Natural killer cell (primary cell): Measurements from ENCODE around the gene DEAF1. TPM values are rescaled to one million over a fixed set of nuclear protein-coding genes. Genes with fewer than 3 reads are reported as not detected.

Source experiments
- ATAC-seq, 3 donors: fragments of 150-1000 bp in 2 of 3; fragments of 200-7000 bp in 1 of 3; cut with Tn5 transposase; 1 replicate in 1 of 3; 2 replicates in 2 of 3; pipeline ENCODE4 v1.10.0; 2021; ENCODE audit warnings: mild to moderate bottlenecking in 2 of 3, moderate library complexity in 2 of 3
- DNase-seq, 2 donors: peaks; one replicate each; pipeline versions ENCODE4 v3.0.0 to v3.0.0-alpha.2; 2013 to 2021; ENCODE audit warnings: mixed read lengths in 1 of 2
- H3K27ac ChIP-seq: one replicate; pipeline ENCODE4 v1.5.1; 2013; ENCODE audit warnings: mild to moderate bottlenecking, low read length
- H3K27me3 ChIP-seq: one replicate; pipeline ENCODE4 v1.6.1; 2013; ENCODE audit warnings: low read length; ENCODE audit not compliant: control insufficient read depth, insufficient read depth
- H3K36me3 ChIP-seq: one replicate; pipeline ENCODE4 v1.6.1; 2013; ENCODE audit warnings: low read length; ENCODE audit not compliant: control insufficient read depth, insufficient read depth
- H3K4me1 ChIP-seq: one replicate; pipeline ENCODE4 v1.6.1; 2013; ENCODE audit warnings: low read length; ENCODE audit not compliant: control insufficient read depth, insufficient read depth
- H3K4me3 ChIP-seq: one replicate; pipeline ENCODE4 v1.5.1; 2013; ENCODE audit warnings: low read length
- H3K9me3 ChIP-seq: one replicate; pipeline ENCODE4 v1.6.1; 2013; ENCODE audit warnings: low read length; ENCODE audit not compliant: control insufficient read depth, insufficient read depth
- H3K27ac Mint-ChIP-seq, 2 donors: one replicate each; pipeline ENCODE4 v1.8.0; 2022; ENCODE audit warnings: mild to moderate bottlenecking in 2 of 2, mixed read lengths in 2 of 2, moderate library complexity in 1 of 2
- H3K27me3 Mint-ChIP-seq, 2 donors: one replicate each; pipeline ENCODE4 v1.8.0; 2022; ENCODE audit warnings: low read depth in 2 of 2, mixed read lengths in 2 of 2
- H3K36me3 Mint-ChIP-seq: one replicate; pipeline ENCODE4 v1.8.0; 2022; ENCODE audit warnings: mixed read lengths
- H3K4me1 Mint-ChIP-seq, 2 donors: one replicate each; pipeline ENCODE4 v1.8.0; 2022; ENCODE audit warnings: mixed read lengths in 2 of 2
- H3K4me3 Mint-ChIP-seq: one replicate; pipeline ENCODE4 v1.8.0; 2022; ENCODE audit warnings: mild to moderate bottlenecking, moderate library complexity, mixed read lengths
- H3K9me3 Mint-ChIP-seq, 2 donors: one replicate each; pipeline ENCODE4 v1.8.0; 2022; ENCODE audit warnings: mixed read lengths in 2 of 2
- WGBS: methylation state at CpG from one replicate; pipeline ENCODE4 v1.1.7; 2013; ENCODE audit warnings: missing lambda C conversion rate; ENCODE audit not compliant: insufficient coverage; 5-methylcytosine and 5-hydroxymethylcytosine counted together
- intact Hi-C: fragments of 100-400 bp; cut with micrococcal nuclease; formaldehyde crosslinking; loops from one replicate; pipeline ENCODE4 v1.14.2; 2022
- total RNA-seq, 4 donors: library from RNA; stranded (reverse); fragments of 120-200 nt in 1 of 4; gene quantifications; one replicate each; pipeline versions ENCODE4 v1.2.3 to v1.2.4, GENCODE V29; 2013 to 2022
- TF ChIP-seq, protein P1 (sequence below): fragments of 200-600 bp; IDR thresholded peaks from one replicate; pipeline ENCODE4 v1.8.0; 2022; ENCODE audit warnings: antibody characterized with exemption

The DEAF1 gene
- total RNA-seq, 3 donors from 2014 or later (not counting 1 experiment from before 2014, with no cell fraction given): 25.9 to 26.9 (median 26.8) TPM

DNA sequence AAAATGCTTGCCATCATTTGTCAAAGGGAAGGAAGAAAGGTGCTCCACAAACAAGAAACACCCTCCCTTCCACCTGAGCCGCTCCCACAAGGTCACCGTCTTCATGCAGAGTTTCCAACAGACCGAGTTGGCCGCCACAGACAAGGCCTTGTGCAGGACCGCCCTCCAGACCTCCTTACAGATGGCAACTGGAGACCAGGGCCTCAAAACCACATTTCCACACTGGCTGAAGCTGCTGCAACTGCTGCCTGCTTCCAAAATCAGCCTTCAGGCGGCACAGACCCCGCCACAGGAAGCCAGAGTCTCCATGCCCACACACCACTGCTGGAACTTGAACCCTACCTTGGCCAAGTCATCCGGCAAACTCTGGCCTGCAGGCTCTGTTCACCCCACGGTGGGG, 6.3 kb downstream of the DEAF1 start:
- ATAC-seq (no peak), DNase-seq (no peak)
- H3K4me3 ChIP-seq: no peak overlapping the region
- TF ChIP-seq, protein P1, sequence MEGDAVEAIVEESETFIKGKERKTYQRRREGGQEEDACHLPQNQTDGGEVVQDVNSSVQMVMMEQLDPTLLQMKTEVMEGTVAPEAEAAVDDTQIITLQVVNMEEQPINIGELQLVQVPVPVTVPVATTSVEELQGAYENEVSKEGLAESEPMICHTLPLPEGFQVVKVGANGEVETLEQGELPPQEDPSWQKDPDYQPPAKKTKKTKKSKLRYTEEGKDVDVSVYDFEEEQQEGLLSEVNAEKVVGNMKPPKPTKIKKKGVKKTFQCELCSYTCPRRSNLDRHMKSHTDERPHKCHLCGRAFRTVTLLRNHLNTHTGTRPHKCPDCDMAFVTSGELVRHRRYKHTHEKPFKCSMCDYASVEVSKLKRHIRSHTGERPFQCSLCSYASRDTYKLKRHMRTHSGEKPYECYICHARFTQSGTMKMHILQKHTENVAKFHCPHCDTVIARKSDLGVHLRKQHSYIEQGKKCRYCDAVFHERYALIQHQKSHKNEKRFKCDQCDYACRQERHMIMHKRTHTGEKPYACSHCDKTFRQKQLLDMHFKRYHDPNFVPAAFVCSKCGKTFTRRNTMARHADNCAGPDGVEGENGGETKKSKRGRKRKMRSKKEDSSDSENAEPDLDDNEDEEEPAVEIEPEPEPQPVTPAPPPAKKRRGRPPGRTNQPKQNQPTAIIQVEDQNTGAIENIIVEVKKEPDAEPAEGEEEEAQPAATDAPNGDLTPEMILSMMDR: no peak
- 47% methylated on average over 9 of the region's 9 CpGs for WGBS
- Mint-ChIP-seq H3K27me3 (no peaks in the 10 kb centered on the region), H3K4me1 (peaks cover 9 to 19% of the 10 kb centered on the region in 2 donors), H3K9me3 (no peaks in the 10 kb centered on the region), H3K36me3 (peaks cover 6% of the 10 kb centered on the region), H3K27ac (no peak overlapping the region), H3K4me3 (no peak overlapping the region)
- H3K36me3 ChIP-seq: peaks cover 28% of the 10 kb centered on the region
- H3K4me1 ChIP-seq: peaks cover 13% of the 10 kb centered on the region
- H3K27ac ChIP-seq: no peak overlapping the region
- no peaks in the 10 kb centered on the region for H3K27me3 ChIP-seq
- intact Hi-C loops: no loop called here
- H3K9me3 ChIP-seq: no peaks in the 10 kb centered on the region

DNA sequence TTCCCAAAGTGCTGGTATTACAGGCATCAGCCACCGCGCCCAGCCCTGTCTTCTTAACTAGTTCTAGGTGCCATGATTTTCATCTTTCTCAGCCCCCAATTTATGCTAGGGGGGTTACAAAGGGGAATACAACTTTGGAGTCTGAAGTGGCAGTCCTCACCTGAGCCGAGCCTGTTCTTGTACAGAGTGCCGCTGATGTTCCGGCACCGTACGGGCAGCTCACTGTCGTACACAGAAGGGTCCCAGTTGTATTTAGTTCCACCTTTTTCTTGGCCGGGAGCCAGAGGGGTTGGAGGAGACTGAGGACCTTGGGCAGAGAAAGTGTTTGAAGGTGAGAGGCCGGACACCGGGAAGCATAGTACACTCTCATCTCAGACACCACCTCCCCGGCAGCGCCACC, 7.3 kb downstream of the DEAF1 start:
- Mint-ChIP-seq H3K27me3 (no peaks in the 10 kb centered on the region), H3K4me1 (peaks cover 9 to 10% of the 10 kb centered on the region in 2 donors), H3K27ac (no peak overlapping the region), H3K4me3 (no peak overlapping the region), H3K9me3 (no peaks in the 10 kb centered on the region), H3K36me3 (peaks cover 12% of the 10 kb centered on the region)
- ATAC-seq: no peak
- Histone ChIP-seq H3K36me3 (peaks cover 31% of the 10 kb centered on the region), H3K4me1 (peaks cover 4% of the 10 kb centered on the region), H3K9me3 (no peaks in the 10 kb centered on the region), H3K27me3 (no peaks in the 10 kb centered on the region), H3K4me3 (no peak overlapping the region), H3K27ac (no peak overlapping the region)
- DNase-seq: no peak
- 93% methylated on average over 10 of the region's 13 CpGs for WGBS
- intact Hi-C loops: no loop called here
- TF ChIP-seq, protein P1: no peak

DNA sequence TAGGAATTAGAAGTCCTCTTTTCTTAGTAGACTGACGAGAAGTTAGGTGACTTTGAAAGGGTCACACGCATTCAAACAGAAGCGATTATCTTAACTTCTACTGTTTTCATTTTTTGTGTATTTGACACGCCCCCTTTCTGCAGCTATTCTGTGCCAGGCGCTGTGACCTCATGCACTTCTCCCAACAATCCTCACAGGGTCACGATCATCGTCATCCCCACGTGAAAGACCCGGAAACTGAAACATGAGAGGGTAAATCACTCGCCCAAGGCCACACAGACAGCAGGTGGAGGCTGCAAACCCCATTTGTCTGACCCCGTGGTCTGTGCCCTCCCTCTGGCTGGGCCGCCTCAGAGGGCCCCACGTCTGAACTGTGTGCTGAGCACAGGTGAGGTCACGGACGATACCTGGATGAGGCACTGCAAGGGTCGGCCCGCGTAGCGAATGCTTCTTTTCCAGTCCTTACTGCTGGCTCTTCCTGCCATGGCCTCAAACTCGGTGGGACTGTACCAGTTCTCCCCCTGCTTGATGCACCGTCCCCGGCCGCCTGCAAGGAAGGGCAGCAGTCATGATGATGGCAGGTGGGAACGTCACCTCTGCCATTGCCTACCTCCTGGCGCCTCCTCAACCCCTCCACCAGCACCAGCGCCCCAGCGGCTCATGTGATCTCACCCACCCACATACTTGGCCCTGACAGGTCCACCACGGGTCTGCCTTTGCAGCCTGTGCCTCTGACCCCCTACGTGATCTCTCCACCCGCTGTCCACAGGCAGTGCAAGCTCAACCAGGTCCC, 8.4 kb downstream of the DEAF1 start:
- Histone ChIP-seq H3K36me3 (peaks cover 31% of the 10 kb centered on the region), H3K4me1 (no peaks in the 10 kb centered on the region), H3K9me3 (no peaks in the 10 kb centered on the region), H3K27ac (no peak overlapping the region), H3K4me3 (no peak overlapping the region), H3K27me3 (no peaks in the 10 kb centered on the region)
- DNase-seq (no peak), ATAC-seq (peak in 1 of 3 donors; percentile 24)
- intact Hi-C loops: no loop called here
- peaks cover 19% of the 10 kb centered on the region for H3K36me3 Mint-ChIP-seq
- 94% methylated on average over 30 of the region's 30 CpGs for WGBS
- no peak overlapping the region for H3K4me3 Mint-ChIP-seq
- peaks cover under 1 to 1% of the 10 kb centered on the region in 2 donors for H3K4me1 Mint-ChIP-seq
- H3K27me3 Mint-ChIP-seq: no peaks in the 10 kb centered on the region
- TF ChIP-seq, protein P1: no peak
- H3K9me3 Mint-ChIP-seq: no peaks in the 10 kb centered on the region
- no peak overlapping the region for H3K27ac Mint-ChIP-seq

DNA sequence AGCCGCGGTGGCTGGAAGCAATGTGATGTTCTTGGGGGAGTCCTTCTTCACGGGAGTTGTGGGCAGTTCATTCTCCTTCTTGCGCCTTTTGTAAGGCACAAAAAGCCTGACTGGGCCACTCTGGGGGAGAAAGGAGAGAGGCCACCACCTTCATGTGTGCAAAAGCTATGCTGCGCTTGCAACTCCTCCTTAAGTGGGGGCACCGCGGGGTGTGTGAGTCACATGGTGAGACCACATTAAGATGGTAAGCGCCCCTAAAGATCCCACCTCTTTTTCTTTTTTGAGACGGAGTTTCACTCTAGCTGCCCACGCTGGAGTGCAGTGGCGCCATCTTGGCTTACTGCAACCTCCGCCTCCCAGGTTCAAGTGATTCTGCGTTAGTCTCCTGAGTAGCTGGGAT, 14.1 kb downstream of the DEAF1 start:
- H3K27ac ChIP-seq: no peak overlapping the region
- Mint-ChIP-seq H3K9me3 (no peaks in the 10 kb centered on the region), H3K4me1 (no peaks in the 10 kb centered on the region), H3K27me3 (no peaks in the 10 kb centered on the region), H3K36me3 (peaks cover 20% of the 10 kb centered on the region), H3K27ac (no peak overlapping the region), H3K4me3 (no peak overlapping the region)
- intact Hi-C loops: no loop called here
- WGBS: 85% methylated on average over 13 of the region's 13 CpGs
- ATAC-seq: no peak
- no peaks in the 10 kb centered on the region for H3K4me1 ChIP-seq
- H3K27me3 ChIP-seq: no peaks in the 10 kb centered on the region
- peaks cover 27% of the 10 kb centered on the region for H3K36me3 ChIP-seq
- no peaks in the 10 kb centered on the region for H3K9me3 ChIP-seq
- no peak overlapping the region for H3K4me3 ChIP-seq
- TF ChIP-seq, protein P1: no peak
- DNase-seq: no peak
